ENCODE measurements around the gene SGPL1. TPM values are rescaled to one million over a fixed set of nuclear protein-coding genes. Genes with fewer than 3 reads are reported as not detected.

Gene SGPL1
- total and polyA plus RNA-seq, 2 of the 8 experiments (the other 6 are each of a cell fraction or from before 2014, with no cell fraction given): 20.5 to 51.6 TPM

DNA sequence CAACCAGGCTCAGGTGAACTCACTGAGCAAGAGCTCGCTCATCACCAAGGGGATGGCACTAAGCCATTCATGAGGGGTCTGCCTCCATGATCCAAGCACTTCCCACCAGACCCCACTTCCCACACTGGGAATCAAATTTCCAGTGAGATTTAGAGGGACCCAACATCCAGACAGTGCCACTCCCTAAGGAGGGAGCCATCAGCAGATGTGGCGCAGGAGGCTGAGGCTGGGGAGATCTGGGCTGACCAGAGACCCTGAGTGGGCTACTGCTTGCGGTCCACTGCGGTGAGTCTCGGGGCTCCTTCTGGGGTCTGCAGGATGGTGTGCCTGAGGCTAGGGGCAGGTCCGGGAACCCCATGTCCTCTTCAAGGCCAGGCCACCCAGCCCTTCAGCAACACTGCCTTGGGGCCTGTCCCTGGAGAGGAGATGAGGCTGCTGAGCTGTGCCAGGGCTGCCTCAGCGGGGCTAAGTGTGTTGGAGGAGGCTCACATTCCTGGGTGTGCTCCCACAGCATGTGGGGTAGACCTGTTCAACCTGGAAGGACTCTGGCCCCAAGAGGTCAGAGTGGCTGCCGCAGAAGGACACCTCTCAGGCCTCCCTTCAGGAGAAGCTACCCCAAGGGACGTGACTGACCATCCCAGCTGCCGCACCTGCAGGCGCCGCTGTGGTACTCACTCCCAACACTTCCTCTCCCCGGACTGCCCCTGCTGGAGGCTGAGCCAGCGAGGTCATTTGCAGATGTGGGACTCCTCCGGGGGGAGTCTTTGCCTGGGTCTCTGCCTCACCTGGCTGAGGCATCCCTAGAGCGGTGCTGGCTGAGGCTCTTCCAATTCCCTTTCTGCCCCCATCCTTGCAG lies 95.0 kb downstream of the SGPL1 start (continued):
- TF ChIP-seq, protein P1, sequence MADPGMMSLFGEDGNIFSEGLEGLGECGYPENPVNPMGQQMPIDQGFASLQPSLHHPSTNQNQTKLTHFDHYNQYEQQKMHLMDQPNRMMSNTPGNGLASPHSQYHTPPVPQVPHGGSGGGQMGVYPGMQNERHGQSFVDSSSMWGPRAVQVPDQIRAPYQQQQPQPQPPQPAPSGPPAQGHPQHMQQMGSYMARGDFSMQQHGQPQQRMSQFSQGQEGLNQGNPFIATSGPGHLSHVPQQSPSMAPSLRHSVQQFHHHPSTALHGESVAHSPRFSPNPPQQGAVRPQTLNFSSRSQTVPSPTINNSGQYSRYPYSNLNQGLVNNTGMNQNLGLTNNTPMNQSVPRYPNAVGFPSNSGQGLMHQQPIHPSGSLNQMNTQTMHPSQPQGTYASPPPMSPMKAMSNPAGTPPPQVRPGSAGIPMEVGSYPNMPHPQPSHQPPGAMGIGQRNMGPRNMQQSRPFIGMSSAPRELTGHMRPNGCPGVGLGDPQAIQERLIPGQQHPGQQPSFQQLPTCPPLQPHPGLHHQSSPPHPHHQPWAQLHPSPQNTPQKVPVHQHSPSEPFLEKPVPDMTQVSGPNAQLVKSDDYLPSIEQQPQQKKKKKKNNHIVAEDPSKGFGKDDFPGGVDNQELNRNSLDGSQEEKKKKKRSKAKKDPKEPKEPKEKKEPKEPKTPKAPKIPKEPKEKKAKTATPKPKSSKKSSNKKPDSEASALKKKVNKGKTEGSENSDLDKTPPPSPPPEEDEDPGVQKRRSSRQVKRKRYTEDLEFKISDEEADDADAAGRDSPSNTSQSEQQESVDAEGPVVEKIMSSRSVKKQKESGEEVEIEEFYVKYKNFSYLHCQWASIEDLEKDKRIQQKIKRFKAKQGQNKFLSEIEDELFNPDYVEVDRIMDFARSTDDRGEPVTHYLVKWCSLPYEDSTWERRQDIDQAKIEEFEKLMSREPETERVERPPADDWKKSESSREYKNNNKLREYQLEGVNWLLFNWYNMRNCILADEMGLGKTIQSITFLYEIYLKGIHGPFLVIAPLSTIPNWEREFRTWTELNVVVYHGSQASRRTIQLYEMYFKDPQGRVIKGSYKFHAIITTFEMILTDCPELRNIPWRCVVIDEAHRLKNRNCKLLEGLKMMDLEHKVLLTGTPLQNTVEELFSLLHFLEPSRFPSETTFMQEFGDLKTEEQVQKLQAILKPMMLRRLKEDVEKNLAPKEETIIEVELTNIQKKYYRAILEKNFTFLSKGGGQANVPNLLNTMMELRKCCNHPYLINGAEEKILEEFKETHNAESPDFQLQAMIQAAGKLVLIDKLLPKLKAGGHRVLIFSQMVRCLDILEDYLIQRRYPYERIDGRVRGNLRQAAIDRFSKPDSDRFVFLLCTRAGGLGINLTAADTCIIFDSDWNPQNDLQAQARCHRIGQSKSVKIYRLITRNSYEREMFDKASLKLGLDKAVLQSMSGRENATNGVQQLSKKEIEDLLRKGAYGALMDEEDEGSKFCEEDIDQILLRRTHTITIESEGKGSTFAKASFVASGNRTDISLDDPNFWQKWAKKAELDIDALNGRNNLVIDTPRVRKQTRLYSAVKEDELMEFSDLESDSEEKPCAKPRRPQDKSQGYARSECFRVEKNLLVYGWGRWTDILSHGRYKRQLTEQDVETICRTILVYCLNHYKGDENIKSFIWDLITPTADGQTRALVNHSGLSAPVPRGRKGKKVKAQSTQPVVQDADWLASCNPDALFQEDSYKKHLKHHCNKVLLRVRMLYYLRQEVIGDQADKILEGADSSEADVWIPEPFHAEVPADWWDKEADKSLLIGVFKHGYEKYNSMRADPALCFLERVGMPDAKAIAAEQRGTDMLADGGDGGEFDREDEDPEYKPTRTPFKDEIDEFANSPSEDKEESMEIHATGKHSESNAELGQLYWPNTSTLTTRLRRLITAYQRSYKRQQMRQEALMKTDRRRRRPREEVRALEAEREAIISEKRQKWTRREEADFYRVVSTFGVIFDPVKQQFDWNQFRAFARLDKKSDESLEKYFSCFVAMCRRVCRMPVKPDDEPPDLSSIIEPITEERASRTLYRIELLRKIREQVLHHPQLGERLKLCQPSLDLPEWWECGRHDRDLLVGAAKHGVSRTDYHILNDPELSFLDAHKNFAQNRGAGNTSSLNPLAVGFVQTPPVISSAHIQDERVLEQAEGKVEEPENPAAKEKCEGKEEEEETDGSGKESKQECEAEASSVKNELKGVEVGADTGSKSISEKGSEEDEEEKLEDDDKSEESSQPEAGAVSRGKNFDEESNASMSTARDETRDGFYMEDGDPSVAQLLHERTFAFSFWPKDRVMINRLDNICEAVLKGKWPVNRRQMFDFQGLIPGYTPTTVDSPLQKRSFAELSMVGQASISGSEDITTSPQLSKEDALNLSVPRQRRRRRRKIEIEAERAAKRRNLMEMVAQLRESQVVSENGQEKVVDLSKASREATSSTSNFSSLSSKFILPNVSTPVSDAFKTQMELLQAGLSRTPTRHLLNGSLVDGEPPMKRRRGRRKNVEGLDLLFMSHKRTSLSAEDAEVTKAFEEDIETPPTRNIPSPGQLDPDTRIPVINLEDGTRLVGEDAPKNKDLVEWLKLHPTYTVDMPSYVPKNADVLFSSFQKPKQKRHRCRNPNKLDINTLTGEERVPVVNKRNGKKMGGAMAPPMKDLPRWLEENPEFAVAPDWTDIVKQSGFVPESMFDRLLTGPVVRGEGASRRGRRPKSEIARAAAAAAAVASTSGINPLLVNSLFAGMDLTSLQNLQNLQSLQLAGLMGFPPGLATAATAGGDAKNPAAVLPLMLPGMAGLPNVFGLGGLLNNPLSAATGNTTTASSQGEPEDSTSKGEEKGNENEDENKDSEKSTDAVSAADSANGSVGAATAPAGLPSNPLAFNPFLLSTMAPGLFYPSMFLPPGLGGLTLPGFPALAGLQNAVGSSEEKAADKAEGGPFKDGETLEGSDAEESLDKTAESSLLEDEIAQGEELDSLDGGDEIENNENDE (IDR thresholded peaks at IDR 0.05; ENCODE audit: insufficient replicate concordance, low read length): no peak
- TF ChIP-seq ZNF274 (IDR thresholded peaks at IDR 0.05; ENCODE audit: borderline replicate concordance, extremely low read depth, low read length) (no peak), SAP30 (IDR thresholded peaks at IDR 0.05; ENCODE audit: insufficient read depth, insufficient replicate concordance, low read length) (no peak), CHD2 (IDR thresholded peaks at IDR 0.05; ENCODE audit: low read length) (no peak)
